M059J (cell line): ENCODE results near the gene YPEL1. TPM values are rescaled to one million over a fixed set of nuclear protein-coding genes. Genes with fewer than 3 reads are reported as not detected.
"Not testable (repeated sequence)": the region's sequence is repeated elsewhere in the genome, so short reads cannot be mapped to it uniquely, and the experiment has no call there.

Source experiments
- DNase-seq: peaks from one replicate; pipeline ENCODE4 v3.0.0-alpha.2; 2012; ENCODE audit warnings: low read depth
- total RNA-seq: library from RNA; depleted of rRNA; stranded (reverse); fragments of >200 nt; shearing (Covaris generic); gene quantifications from 2 replicates; pipeline ENCODE4 v1.2.3, GENCODE V29; 2014

Gene YPEL1
- total RNA-seq, 1 experiment from 2014 or later, result 1.2 TPM

- DNase-seq, result not testable (repeated sequence)
Measured at GRCh38 chr22:21721195-21721852, 14.3 kb downstream of the YPEL1 start.

DNA sequence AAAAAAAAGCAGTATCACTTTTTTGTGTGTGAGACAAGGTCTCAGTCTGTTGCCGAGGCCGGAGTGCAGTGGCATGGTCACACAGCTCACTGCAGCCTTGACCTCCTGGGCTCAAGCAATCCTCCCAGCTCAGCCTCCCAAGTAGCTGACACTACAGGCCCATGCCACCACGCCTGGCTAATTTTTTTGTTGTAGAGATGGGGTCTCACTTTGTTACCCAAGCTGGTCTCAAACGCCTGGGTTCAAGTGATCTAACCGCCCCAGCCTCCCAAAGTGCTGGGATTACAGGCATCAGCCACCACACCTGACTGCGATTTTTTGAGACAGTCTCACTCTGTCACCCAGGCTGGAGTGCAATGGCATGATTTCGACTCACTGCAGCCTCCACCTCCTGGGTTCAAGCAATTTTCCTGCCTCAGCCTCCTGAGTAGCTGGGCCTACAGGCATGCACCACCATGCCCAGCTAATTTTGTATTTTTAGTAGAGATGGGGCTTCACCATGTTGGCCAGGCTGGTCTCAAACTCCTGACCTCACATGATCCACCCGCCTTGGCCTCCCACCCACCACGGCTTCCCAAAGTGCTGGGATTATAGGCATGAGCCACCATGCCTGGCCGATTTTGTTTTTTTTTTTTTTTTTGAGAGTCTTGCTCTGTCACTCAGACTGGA, 15.3 kb downstream of the YPEL1 start:
- not testable (repeated sequence) for DNase-seq

DNA sequence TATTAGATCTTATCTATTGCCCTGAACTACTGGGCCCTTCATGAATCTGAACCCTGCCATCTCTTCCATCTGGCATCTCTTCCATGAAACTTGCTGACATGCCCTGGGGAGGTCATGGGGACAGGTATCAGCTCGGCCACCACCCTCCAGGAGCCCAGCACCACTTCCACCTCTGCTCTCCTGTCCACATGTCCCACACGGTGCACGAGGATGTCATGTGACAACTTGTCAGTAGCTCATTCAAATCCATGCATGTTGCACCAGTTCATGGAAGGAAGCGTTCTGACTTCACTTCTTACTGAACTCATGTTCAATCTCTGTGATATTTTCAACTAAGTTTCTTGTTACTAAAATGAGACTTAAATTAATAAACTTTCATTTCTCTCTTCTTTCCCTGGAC, 16.6 kb downstream of the YPEL1 start:
- no peak for DNase-seq

DNA sequence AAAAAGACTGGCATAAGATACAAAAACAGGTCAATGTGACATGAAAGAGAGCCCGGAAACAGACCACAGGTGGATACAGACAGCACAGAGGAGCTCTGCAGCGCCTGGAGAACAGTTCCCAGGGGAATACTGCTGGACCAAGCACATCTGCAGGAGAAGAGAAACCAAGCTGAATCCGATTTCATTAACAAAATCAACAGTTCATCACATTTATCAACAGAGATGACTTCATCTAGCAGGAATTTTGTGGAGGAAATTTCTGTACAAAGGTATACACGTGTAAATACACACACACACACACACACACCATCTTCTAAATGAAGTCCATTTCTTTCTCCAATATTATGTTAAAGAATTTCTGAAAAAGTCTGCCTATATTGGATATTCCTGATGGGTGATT, 17.1 kb downstream of the YPEL1 start:
- DNase-seq, result peak; percentile 10

GRCh38 chr22:21716395-21717122, 19.0 kb downstream of the YPEL1 start:
- DNase-seq, result not testable (repeated sequence)

DNA sequence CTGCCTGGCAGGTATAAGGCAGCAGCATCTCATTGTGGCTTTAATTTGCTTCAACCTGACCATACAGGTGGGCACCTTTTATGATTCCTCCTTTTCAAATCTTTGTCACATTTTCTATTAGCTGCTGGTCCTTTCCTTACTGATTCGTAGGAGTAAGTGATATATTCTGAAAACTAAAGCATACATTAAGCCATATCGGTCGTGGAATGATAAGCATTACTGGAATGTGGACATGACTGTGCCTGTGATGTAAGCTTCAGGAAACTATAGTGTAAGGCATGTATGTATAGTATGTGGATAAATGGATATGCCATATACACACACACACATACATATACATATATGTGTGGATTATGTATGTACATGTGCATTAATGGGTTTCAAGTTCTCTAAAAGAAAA, 20.8 kb downstream of the YPEL1 start:
- DNase-seq, result no peak

DNA sequence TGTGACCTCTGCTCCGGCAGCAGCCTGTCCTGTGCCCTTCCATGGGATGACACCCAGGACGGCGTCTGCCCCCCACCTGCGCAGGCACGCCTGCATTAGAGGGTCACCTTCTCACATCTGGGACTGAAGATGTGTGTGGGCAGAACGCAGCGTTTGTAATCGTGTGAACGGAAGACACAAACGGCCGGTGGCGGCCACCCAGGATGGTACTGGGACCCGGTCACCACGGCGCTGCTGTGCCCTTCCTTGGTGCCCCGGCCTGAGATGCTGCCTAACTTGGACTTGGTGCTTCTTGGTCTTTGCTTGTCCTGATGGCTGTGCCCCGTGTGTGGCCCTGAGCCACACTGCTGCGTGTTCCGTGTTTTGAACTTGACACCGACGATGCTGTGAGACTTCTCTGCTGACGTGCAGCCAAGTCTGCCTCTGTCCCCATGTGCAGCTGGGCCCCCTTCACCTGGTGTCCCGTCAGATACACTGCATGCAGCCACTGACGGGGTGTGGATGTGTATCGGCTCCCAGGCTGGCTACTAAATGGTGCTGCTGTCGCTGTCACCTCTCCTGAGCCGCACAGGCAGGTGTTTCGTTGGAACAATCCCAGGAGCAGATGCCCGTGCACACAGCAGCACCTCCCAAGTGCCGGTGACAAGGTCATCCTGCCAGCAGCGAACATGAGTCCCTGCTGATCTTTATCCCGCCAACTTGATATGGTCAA, 21.4 kb downstream of the YPEL1 start:
- DNase-seq, result no peak

DNA sequence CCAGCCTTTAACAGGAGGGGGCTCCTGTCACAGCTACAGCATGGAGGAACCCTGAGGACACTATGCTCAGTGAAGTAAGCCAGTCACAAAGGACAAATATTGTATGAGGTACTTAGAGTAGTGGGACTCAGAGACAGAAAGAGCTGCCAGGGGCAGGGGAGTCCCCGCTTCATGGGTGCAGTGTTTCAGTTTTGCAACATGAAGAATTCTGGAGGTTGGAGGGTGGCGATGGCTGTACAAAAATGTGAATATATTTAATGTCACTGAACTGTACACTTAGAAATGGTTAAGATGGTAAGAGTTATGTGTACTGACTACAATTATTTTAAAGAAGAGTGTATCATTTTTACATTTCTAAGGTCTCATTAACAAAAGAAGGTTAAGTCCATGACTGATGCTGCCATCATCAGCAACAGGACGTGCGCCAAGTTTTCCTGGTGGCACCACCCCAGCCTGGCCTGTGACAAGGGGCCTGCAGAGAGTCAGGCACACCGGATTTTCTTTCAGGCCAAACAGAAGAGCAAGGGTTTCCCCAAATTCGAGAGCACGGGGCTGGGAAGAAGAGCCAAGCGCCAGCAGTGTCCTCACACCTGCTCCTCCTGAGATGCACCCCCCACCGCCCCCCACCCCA, 22.1 kb downstream of the YPEL1 start:
- peak; percentile 36 for DNase-seq

- DNase-seq, result peak; percentile 70
Measured at GRCh38 chr22:21712751-21713427, 22.7 kb downstream of the YPEL1 start.

DNA sequence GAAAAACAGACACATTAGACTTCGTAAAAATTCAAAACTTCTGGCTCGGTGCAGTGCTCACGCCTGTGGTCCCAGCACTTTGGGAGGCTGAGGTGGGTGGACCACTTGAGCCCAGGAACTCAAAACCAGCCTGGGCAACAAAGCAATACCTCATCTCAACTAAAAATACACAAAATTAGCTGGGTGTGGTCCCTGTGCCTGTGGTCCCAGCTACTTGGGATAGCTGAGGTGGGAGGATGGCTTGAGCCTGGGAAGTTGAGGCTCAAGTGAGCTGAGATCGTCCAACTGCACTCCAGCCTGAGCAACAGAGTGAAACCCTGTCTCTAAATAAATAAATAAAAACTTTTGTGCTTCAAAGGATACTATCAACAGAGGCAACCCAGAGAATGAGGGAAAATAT, 23.7 kb downstream of the YPEL1 start:
- DNase-seq, result no peak

DNA sequence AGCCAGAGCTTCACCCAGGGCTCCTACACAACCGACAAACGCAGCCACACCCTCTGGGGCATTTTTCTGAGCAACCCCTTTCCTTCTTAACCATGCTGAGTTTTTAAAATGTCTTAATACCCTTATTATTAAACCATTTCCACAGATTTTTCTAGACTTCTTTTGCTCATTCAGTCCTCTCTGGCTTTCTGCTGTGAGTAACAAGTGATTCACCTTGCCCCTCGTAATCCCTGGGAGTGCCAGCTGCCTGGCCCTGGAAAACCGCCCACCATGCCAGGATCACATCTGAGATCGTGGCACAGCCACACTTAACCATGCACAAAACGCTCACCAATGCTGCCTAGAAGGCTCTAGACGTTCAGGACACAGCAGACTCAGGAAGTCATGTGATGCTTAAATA, 25.4 kb downstream of the YPEL1 start:
- peak; percentile 42 for DNase-seq

DNA sequence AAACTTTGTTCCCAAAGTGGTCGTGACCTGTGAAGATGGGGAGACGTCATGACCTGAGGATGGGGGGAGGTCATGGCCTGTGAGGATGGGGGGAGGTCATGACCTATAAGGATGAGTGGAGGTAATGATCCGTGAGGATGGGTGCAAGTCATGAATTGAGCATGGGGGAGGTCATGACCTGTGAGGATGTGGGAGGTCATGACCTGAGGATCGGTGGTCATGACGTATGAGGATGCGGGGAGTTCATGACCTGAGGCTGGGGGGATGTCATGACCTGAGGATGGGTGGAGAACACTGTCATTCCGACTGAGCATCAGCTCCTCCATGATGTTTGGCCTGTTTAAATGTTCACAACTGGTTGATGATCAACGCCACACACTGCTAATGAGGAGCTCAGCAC, 25.9 kb downstream of the YPEL1 start:
- no peak for DNase-seq

- no peak for DNase-seq
Measured at GRCh38 chr22:21708960-21709359, 26.6 kb downstream of the YPEL1 start.

DNA sequence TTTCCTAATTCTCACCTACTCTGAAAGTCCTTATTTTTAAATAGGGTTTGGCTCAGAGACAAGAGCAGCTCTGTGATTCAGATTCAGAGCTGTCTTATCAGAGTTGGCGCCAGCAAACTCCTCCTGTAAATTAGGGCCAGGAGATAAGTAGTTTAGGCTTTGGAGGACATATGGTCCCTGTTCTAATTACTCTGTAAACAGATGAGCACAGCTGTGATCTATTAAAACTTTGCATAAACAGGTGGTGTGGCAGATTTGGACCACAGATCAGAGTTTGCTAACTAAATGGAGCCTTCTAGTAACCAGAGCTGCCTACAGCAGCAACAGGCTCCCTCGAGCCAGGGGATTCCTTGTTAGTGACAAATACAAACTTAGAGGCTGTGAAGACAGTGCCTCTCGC, 27.9 kb downstream of the YPEL1 start:
- no peak for DNase-seq

DNA sequence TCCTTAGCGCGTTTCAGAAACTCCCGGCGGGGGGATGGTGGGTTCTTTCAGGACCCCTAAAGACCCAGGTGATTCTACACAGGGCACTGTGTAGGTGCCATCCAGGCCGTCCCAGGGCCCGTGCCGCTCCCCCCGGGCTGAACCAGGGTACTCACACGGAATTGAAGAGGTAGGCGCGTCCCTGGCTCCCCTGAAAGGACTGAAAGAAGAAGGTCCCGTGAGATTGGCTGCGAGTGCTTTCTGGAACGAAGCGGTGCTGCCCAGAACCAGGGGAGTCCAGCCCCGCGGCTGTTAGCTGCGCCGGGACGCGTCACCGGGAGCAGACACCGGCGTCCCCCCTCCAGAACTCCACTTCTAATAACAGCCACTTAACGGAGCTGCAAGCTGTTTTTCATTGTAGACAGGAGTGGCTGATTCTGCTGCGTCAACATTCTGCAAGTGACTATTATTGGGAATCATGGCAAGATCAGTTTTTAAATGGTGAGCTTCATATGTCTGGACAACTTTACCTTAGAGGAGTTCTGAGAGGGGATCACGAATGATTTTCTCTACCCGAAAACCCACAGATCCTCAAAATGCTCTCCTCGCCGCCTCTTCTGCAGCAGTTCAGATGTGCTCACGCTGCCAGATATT, 31.8 kb downstream of the YPEL1 start:
- DNase-seq, result no peak

DNA sequence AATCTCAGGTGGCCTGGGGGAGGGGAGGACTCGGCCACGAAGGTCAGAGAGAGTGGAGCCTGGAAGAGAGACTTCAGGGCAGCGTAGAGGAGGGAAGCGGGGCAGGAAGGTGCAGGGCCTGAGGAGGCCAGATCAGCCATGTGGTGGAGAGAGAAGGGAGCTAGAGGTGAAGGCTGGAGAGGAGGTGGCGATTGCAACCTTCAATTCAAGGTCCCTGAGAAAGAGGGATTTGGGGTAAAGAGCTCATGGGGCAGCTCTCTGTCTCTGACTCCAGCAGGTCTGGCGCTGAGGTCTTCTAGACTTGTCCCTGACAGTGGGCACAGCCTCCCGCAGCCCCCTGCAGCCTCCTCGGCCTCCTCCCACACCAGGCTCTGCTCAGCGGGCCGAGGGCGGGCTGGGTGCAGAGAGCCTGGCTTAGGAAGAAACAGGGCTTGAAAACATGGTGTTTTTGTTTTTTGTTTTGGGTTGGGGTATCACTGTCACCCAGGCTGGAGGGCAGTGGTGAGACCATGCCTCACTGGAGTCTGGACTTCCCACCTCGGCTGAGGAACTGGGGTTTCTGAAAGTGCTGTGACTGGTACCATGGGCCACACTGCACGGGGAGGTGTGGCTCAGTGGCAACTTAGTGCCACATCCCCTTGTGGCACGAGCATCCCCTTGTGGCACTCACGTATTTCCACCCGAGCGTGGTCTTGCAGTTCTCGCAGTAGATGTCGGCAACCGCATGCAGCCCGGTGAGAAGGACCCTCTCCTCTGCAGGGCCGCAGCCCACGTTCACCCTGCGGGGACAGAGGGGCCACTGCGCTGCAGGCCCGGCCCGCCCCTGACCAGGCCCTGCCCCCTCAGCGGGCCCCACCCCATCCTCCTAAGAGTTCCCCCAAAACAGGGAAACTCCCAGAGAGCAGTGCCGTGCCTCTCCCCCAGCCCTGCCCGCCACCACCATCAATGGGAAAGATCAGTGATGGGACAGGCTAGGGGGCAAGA, 32.6 kb downstream of the YPEL1 start:
- DNase-seq, result no peak

DNA sequence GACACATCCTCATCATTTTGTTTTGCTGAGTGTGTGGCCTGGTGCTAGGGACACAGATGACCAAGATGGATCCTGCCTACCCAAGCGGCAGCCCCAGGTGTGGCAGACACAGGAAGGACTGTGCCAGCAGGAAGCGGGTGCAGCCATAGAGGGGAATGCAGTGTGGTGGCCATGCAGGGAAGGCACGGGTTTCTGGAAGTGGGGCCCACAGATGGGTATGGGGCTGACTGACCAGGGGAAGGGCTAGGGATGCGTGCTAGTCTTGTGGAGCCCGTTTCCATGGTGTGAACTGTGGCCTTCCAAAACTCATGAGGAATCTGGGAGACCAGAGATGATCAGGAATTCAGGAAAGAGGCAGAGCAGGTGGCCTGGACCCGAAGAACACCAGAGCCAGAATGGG, 33.5 kb downstream of the YPEL1 start:
- no peak for DNase-seq

DNA sequence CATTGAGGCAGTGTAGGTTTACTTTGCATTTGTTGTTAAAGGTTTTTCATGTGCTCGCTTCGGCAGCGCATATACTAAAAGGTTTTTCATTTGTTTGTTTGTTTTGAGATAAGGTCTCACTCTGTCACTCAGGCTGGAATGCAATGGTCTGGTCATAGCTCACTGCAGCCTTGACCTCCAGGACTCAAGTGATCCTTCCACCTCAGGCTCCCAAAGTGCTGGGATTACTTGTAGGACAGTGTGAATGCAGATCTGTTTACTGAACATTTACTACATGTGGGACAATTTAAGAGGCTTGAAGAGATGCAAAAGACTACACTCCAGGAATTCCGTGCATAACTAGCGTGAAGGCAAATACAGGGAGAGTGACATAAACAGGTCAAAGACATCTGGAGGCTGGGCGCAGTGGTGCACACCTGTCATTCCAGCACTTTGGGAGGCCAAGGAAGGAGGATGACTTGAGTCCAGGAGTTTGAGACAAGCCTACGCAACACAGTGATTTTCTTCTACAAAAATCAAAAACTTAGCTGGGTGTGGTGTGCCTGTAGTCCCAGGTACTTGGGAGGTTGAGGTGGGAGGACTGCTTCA, 34.1 kb downstream of the YPEL1 start:
- DNase-seq, result no peak

- no peak for DNase-seq
Measured at GRCh38 chr22:21700822-21701221, 34.8 kb downstream of the YPEL1 start.
